Measurements from ENCODE around the gene PCSK6.

PCSK6 gene

DNA sequence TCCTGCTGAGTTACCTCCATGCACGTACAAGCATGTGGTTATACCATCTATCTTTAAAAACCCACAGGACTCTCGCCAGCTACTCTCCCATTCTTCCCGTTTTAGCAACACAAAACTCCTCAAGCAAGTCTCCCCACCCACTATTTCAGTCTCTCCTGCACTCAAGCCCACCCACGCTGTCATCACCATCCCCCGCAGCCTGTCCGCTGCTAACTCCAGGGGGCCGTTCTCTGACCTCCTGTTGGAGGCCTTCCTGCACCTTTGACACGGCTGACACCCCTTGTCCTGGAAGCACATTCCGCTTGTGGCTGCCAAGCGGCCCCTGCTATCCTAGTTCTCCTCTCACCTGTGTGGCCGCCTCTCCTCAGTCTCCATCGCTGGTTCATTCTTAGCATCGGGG lies 7.5 kb upstream of the PCSK6 start:
- ChIA-PET CTCF (interaction anchor here (0.5 kb wide), 1 partner anchor 13 kb away, joined by 3 read pairs; no protein-coding TSS in a partner anchor), POLR2A (no interaction called here)
- no peak for DNase-seq (ENCODE audit: extremely low spot score)
- TF ChIP-seq SUZ12 (IDR thresholded peaks at IDR 0.05) (no peak), HDGF (IDR thresholded peaks at IDR 0.05; ENCODE audit: borderline replicate concordance) (no peak), ARNT (IDR thresholded peaks at IDR 0.05) (no peak), L3MBTL2 (conservative IDR thresholded peaks at IDR 0.05) (no peak), TARDBP (IDR thresholded peaks at IDR 0.05) (no peak), LEF1 (IDR thresholded peaks at IDR 0.05; ENCODE audit: borderline replicate concordance) (no peak), CTBP1 (IDR thresholded peaks at IDR 0.05; ENCODE audit: borderline replicate concordance) (no peak), SP1 (IDR thresholded peaks at IDR 0.05) (no peak), FOXA1 (IDR thresholded peaks at IDR 0.05) (no peak), BHLHE40 (IDR thresholded peaks at IDR 0.05; ENCODE audit: borderline replicate concordance) (no peak), FOXK2 (IDR thresholded peaks at IDR 0.05) (no peak), NFRKB (IDR thresholded peaks at IDR 0.05) (no peak), FOXM1 (IDR thresholded peaks at IDR 0.05; ENCODE audit: borderline replicate concordance) (no peak)
- TF ChIP-seq, protein P1, sequence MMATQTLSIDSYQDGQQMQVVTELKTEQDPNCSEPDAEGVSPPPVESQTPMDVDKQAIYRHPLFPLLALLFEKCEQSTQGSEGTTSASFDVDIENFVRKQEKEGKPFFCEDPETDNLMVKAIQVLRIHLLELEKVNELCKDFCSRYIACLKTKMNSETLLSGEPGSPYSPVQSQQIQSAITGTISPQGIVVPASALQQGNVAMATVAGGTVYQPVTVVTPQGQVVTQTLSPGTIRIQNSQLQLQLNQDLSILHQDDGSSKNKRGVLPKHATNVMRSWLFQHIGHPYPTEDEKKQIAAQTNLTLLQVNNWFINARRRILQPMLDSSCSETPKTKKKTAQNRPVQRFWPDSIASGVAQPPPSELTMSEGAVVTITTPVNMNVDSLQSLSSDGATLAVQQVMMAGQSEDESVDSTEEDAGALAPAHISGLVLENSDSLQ (IDR thresholded peaks at IDR 0.05): no peak

DNA sequence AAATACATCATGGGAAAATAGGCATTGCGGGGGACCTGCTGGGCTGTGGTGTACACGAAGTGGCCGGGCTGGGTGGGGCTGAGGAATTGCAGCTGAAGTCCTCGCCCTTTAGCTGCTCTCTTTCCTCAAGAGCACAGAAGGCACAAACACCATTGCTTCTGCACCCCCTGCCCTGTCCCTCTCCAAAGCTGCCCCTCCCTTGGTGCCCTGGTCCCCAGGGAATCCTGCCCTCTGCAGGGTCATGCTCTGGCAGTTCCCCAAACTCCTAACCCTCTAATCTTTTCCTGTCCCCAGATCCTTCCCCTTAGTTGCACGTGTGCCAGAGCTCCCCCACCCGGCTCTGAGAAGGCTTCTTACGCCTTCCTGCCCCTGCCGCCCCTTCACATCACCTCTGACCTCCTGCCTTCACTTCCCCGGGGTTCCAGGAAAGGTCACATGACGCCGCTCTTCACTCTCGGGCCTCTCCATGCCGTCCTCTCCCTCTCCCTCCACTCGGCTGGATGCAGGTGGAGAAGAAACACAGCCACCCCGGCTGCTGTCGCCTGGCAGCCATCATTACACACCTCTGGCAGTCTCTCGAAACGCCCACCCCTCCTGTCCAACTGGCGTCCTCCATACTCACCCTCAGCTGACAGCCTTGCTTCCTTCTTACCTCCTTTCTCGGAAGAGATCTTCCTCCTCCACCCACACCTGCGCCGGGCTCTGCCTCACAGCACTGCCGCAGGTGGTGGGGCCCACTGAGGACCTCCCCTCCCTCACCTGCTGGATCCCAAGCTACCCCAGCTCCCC lies 6.9 kb upstream of the PCSK6 start:
- POLR2A ChIA-PET: interaction anchor here (0.9 kb wide), 1 partner anchor 162 kb away, joined by 3 read pairs; no protein-coding TSS in a partner anchor
- CTCF ChIA-PET: no interaction called here
- no peak for DNase-seq (ENCODE audit: extremely low spot score)
- TF ChIP-seq TARDBP (IDR thresholded peaks at IDR 0.05) (no peak), NFRKB (IDR thresholded peaks at IDR 0.05) (no peak), L3MBTL2 (conservative IDR thresholded peaks at IDR 0.05) (no peak), BHLHE40 (IDR thresholded peaks at IDR 0.05; ENCODE audit: borderline replicate concordance) (no peak), ZNF384 (IDR thresholded peaks at IDR 0.05) (no peak), ARNT (IDR thresholded peaks at IDR 0.05) (no peak), FOXK2 (IDR thresholded peaks at IDR 0.05) (no peak), FOXA1 (IDR thresholded peaks at IDR 0.05) (no peak), SP1 (IDR thresholded peaks at IDR 0.05) (no peak)
- TF ChIP-seq, protein P1 (IDR thresholded peaks at IDR 0.05): no peak

DNA sequence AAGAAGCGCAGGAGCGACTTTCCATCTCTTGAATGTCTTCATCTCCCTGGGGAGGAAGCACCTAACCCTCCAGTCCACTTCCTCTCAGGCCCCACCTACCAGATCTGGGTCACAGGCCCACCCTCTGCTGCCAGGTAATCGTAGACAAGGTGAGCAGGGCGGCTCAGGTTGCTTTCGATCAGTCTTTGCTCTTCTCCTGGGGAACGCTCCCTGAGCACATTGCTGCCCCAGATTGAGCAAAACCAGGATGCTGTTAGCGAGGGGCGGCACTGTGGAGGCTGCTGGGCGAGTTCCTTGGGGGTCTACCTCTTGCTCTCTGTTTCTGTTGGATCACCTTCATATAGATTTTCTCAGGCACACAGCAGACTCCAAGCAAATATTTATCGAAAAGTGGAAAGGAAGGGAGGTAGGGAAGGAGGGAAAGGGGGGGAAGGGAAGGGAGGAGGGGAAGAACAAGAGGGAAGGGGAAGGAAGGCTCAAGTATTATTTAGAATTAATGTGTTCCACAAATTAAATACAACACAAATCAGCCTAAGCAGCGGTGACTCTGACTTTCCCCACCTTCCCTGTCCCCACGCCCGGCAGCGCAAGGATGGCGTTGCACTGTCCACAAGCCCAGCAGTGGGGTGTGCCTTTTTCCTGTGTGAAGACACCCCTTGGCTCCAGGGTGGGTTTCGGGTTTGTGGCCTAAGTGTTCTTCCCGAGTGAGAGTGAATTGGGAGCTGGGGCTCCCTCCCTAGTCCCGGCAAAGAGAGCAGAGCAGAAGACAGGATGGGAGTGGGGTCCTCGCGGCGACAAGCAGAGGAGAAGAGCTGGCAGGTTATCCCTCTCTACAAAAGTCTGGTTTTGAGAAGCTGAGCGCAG lies 6.1 kb upstream of the PCSK6 start:
- ChIA-PET CTCF (no interaction called here), POLR2A (interaction anchor here (0.9 kb wide), 1 partner anchor 162 kb away, joined by 3 read pairs; no protein-coding TSS in a partner anchor)
- no peak for DNase-seq (ENCODE audit: extremely low spot score)
- no peak for TF ChIP-seq SUZ12 (IDR thresholded peaks at IDR 0.05)
- no peak for TF ChIP-seq HDGF (IDR thresholded peaks at IDR 0.05; ENCODE audit: borderline replicate concordance)

DNA sequence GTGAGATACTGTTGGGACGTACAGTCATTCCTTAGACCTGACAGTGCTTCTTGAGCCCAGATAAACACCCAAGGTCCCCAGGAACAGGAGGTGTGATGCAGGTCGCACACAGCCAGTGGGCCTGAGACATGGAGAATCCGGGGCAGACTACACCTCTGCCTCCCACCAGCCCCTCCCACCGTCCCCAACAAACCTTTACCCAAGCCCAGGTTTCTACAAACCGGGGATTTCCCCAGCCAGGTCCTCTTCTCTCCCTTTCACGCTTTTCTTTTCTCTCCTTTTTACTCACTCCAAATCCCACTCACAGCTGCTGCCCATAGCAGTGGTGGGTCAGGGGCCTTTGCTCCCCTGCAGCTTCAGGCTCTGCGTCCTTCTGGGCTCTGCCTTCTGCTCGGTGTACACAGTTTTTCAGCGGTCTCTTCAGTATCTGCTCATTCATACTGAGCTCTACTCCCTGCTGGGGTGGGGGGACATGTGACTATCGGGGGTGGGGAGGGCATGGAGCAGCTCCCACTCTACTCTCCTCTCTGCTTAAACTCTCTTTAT lies 4.8 kb upstream of the PCSK6 start:
- ChIA-PET POLR2A (no interaction called here), CTCF (no interaction called here)
- TF ChIP-seq NFRKB (IDR thresholded peaks at IDR 0.05) (no peak), ZNF384 (IDR thresholded peaks at IDR 0.05) (no peak), SUZ12 (IDR thresholded peaks at IDR 0.05) (no peak), FOXK2 (IDR thresholded peaks at IDR 0.05) (no peak), LEF1 (IDR thresholded peaks at IDR 0.05; ENCODE audit: borderline replicate concordance) (no peak), BHLHE40 (IDR thresholded peaks at IDR 0.05; ENCODE audit: borderline replicate concordance) (no peak), ELF4 (IDR thresholded peaks at IDR 0.05) (no peak), CTBP1 (IDR thresholded peaks at IDR 0.05; ENCODE audit: borderline replicate concordance) (no peak), ARNT (IDR thresholded peaks at IDR 0.05) (no peak), L3MBTL2 (conservative IDR thresholded peaks at IDR 0.05) (no peak), HDGF (IDR thresholded peaks at IDR 0.05; ENCODE audit: borderline replicate concordance) (no peak), FOXM1 (IDR thresholded peaks at IDR 0.05; ENCODE audit: borderline replicate concordance) (no peak), SP1 (IDR thresholded peaks at IDR 0.05) (no peak)
- TF ChIP-seq, protein P1 (IDR thresholded peaks at IDR 0.05): no peak
- DNase-seq (ENCODE audit: extremely low spot score): no peak

DNA sequence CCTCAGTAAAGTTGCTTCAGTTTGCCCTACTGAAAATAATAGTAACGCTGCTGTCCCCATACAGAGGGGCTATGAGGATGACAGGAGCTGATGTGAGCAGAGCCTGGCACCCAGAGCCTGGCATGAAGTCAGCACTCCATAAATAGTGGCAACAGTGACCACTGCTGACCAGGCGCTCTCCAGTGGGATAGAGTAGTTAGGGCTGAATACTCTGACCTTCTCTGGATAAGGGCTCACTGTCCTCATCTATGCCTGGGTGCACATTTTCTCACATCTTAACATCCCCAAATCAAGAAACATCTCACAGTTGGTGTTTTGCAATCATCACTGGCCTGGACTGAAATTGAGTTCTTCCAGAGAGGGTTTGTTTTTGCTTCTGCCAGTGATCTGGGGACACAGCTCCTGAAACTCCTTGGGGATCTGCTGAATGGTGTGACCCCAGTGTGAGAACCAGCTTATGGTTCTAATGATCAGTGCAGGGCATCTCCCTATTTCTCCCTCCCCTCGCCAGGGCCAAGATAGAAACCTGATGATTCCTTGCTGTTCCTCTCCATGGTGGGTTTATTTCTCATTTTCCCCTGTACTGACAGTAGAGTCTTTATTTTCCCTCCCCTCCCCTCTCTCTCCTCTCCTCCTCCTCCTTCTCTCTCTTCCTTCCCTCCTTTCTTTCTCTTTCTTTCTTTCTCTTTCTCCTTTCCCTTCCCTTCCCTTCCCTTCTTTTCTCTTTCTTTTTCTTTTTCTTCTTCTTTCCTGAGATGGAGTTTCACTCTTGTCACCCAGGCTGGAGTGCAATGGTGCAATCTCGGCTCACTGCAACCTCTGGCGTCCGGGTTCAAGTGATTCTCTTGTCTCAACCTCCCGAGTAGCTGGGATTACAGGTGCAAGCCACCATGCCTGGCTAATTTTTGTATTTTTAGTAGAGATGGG lies 3.5 kb upstream of the PCSK6 start:
- DNase-seq (ENCODE audit: extremely low spot score): no peak
- ChIA-PET POLR2A (no interaction called here), CTCF (interaction anchor here (1.0 kb wide), 1 partner anchor 9 kb away, joined by 4 read pairs; no protein-coding TSS in a partner anchor)
- TF ChIP-seq TARDBP (IDR thresholded peaks at IDR 0.05) (no peak), SUZ12 (IDR thresholded peaks at IDR 0.05) (no peak)
